ENCODE results near the gene CCDC85C.

Gene CCDC85C

DNA sequence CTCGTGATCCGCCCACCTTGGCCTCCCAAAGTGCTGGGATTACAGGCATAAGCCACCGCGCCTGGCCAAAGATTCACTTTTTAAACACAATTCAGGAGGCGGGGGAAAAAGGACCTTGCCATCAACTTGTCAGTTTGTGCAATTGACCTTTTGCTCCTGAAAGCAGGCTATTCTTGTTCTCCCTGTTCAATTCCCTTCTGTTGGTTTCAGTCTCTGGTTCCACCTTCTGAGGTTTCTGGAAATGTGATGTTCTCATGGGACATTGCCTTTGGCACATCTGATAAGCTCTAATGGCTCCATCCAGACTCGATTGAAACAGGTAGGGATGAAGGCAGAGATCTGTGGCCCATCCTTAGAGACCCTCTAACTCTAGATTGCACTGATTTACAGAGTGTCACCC lies 17.9 kb upstream of the CCDC85C start:
- TF ChIP-seq, protein P1, sequence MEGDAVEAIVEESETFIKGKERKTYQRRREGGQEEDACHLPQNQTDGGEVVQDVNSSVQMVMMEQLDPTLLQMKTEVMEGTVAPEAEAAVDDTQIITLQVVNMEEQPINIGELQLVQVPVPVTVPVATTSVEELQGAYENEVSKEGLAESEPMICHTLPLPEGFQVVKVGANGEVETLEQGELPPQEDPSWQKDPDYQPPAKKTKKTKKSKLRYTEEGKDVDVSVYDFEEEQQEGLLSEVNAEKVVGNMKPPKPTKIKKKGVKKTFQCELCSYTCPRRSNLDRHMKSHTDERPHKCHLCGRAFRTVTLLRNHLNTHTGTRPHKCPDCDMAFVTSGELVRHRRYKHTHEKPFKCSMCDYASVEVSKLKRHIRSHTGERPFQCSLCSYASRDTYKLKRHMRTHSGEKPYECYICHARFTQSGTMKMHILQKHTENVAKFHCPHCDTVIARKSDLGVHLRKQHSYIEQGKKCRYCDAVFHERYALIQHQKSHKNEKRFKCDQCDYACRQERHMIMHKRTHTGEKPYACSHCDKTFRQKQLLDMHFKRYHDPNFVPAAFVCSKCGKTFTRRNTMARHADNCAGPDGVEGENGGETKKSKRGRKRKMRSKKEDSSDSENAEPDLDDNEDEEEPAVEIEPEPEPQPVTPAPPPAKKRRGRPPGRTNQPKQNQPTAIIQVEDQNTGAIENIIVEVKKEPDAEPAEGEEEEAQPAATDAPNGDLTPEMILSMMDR (conservative IDR thresholded peaks at IDR 0.05) = no peak
- no peak overlapping the region for H3K27ac ChIP-seq

DNA sequence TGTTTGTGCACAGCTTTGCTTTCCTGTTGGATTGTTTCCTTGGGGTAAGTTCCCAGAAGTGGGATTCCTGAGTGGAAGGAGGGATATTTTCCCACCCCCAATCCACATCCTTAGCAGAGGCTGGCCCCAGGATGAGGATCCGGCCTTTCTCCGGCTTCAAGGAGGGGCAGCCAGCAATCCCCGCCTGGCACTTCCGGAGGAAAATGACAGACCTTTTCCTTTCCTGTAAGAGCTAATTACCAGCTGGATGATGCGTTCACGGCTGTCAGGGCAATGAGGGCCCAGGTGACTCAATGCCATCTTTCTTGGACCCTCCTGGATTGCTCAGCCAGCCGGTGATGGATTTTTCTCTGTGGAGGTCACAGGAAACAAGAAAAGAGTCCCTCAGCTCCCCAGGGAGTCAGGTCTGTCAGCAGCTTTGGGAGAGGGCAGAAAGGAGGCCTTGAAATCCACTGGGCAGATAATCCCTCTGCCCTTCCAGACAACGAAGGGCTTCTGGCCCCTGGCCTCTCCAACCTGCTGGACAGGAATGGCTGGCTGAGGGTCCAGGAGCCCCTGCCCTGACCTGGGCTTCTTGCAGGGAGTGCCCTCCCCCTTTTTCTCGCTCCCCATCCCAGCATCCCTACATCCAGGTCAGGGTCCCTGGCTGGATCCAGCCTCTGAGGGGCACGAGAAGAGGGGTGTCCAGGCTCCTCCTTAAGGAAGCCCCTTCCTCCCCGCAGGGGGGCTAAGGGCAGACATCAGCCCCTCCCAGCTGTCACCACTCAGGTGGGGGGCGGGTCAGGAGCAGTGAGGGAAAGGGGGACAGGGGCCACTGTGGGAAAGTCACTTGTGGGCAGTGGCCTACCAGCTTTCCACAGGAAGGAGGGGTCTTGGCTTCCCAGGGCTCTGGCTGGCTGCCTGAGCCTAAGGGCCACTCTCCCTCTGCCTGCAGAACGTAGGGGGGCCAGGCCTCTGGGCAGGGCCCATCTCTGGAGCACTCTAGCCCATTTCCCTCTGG lies 16.1 kb upstream of the CCDC85C start:
- no peak overlapping the region for H3K27ac ChIP-seq
- TF ChIP-seq, protein P1 (conservative IDR thresholded peaks at IDR 0.05) = no peak

DNA sequence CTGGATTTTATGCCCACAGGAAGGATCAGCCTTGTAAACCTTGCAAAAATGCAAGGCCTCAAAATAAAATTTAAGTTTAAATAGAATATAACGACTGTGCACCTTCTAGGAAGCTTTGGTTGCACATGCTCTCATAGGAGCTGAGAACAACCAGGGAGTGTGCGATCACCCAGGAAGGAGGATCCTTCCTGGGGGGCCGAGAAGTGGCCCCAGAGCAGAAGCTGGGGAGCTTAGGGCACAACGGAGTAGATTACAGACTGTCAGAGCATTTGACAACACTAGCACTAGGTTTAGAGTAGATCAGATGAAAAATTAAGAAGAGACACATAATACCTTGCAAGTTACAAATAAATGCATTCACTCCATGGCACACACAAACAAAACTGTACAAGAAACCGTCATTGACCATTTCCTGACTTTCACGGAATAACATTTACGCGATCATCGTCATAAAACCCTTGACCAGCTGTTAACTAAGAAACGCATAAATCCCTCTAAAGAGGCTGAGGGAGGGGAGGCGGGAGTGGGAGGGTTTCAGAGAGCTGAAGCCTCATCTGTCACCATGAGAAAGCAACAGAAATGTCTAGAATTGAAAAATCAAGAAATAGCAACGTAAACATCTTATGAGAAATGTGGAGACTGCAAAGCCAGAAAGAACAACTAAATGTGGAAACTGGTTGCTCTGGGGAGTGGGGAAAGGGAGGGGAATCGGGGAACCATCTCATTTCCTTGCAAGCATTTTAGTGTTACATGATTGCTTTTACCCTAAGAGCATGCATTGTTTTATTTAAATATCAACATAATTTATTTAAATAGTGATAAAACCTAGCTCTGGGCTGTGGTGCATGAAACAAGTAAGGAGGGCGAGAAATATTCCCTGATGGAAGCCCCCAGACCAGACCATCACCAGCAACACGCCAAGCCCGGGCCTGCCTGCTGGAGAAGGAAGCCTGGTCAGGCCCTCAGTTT lies 13.1 kb upstream of the CCDC85C start:
- no peak overlapping the region for H3K27ac ChIP-seq
- TF ChIP-seq, protein P1 (conservative IDR thresholded peaks at IDR 0.05) = no peak

DNA sequence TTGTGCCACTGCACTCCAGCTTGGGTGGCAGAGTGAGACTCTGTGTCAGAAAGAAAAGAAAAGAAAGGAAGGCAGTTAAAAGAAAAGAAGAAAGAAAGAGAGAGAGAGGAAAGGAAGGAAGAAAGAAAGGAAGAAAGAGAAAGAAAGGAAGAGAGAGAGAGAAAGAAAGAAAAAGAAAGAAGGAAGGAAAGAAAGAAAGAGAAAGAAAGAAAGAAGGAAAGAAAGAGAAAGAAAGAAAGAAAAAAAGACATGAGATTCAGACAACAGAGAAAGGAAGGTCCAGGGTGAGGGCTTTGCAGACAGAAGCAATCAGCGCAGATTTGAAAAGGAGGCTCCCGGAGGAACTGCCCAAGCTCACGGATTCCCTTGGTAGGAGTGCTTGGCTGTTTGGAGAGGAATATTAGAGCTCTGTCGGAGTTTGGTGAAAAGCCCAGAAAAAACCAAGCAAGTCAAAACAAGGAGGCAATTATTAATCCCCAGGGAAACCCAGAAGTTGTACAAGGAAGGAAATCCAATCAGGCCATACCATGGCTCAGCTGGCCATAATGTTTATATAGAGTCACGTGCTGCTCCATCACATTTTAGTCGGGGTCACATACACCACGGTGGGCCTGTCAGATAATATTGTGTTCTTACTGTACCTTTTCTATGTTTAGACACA lies 11.6 kb upstream of the CCDC85C start:
- no peak overlapping the region for H3K27ac ChIP-seq
- TF ChIP-seq, protein P1 (conservative IDR thresholded peaks at IDR 0.05) = no peak

DNA sequence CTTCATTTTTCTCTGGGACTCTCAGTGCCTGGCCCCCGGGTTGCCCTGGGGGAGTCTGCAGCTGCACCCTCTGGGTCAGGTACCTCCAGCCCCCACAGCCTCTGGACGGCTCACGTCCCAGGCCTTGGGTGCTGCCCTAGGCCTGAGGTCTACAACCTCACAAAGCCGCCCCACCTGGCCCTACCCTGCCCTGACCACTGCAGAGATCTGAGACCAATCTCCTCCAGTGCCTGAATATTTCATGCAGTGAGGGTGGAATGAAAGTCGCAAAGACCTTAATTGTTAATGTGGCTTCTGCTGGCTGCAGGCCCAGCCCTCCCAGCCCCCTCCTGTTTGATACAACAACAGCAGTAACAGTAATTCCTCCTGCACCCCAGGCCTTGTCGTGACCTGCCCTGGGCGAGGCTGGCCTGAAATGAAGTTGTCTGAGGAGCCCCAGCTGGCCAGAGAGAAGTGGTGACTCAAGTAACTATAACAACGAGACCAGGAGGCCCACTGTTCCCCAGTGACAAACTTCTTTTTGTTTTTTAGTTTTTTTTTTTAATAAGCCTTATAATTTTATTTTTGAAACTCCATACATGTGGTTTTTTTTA lies 8.8 kb upstream of the CCDC85C start:
- H3K27ac ChIP-seq = no peak overlapping the region
- TF ChIP-seq, protein P1 (conservative IDR thresholded peaks at IDR 0.05) = no peak

DNA sequence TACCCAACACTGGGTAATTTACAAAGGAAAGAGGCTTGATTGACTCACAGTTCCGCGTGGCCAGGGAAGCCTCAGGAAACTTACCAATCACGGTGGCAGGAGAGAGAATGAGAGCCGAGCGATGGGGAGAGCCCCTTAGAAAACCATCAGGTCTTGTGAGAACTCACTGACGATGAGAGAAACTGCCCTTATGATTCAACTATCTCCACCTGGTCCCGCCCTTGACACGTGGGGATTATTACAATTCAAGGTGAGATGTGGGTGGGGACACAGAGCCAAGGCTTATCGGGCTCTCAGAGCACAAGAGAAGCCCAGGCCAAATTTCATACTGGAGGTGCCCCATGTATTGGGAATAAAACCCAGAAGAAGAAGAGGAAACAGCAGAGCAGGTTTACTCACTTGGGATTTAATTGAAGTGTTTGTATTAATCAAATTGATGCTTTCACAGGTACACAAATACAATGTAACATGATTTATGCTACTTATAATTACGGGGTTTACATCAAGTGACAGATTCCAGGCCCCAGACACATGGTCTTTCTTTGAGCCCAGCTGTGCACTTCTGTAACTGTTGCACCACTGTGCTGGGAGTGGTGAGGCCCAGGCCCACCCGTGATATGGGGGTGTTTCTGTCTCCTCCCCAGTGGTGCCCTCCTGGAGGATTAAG lies 8.2 kb upstream of the CCDC85C start:
- H3K27ac ChIP-seq = no peak overlapping the region
- TF ChIP-seq, protein P1 (conservative IDR thresholded peaks at IDR 0.05) = no peak
